Prostate gland (tissue), 2 donors: ENCODE data around the gene CAMKMT. TPM values are rescaled to one million over a fixed set of nuclear protein-coding genes. Genes with fewer than 3 reads are reported as not detected.

Experiments used
- DNase-seq: peaks from one replicate; pipeline ENCODE4 v3.0.0-alpha.2; 2019; ENCODE audit warnings: low spot score
- H3K27ac ChIP-seq, 2 donors: fragments of 200-600 bp; sonication (generic); 2 replicates each; pipeline ENCODE4 v1.5.1; 2017 to 2019
- H3K27me3 ChIP-seq: fragments of 200-600 bp; sonication (generic); replicated peaks from 2 replicates; pipeline ENCODE4 v1.5.1; 2019; ENCODE audit not compliant: insufficient read depth
- H3K36me3 ChIP-seq, 2 donors: fragments of 200-600 bp; sonication (generic); 1 replicate in 1 of 2; 2 replicates in 1 of 2; pipeline versions ENCODE4 v1.5.1 to v1.8.1; 2017 to 2019
- H3K4me1 ChIP-seq: fragments of 200-600 bp; sonication (generic); replicated peaks from 2 replicates; pipeline ENCODE4 v1.5.1; 2019
- H3K4me3 ChIP-seq, 2 donors: fragments of 200-600 bp; sonication (generic); 2 replicates each; pipeline ENCODE4 v1.5.1; 2017 to 2019
- H3K9me3 ChIP-seq: fragments of 200-600 bp; sonication (generic); 2 replicates; pipeline ENCODE4 v1.5.1; 2017
- POLR2A ChIP-seq: fragments of 450-650 bp; IDR thresholded peaks from one replicate; pipeline ENCODE4 v1.6.1; 2016; ENCODE audit warnings: antibody characterized with exemption, mild to moderate bottlenecking
- POLR2AphosphoS5 ChIP-seq: sonication (generic); formaldehyde crosslinking; IDR thresholded peaks from one replicate; pipeline ENCODE4 v1.6.1; 2017; ENCODE audit warnings: antibody characterized with exemption
- WGBS: methylation state at CpG from one replicate; pipeline ENCODE4 v1.1.5; 2018; 5-methylcytosine and 5-hydroxymethylcytosine counted together
- intact Hi-C: fragments of 100-400 bp; cut with DNase I; formaldehyde crosslinking; loops from one replicate; pipeline ENCODE4 v1.14.2; 2022
- total RNA-seq, 2 donors: library from RNA; depleted of rRNA; stranded (reverse); fragments of >200 nt; gene quantifications; one replicate each; pipeline ENCODE4 v1.1.0, GENCODE V29; 2016
- TF ChIP-seq, protein P1 (sequence below), 4 experiments: fragments of 200-600 bp in 2 of 4; fragments of 450-650 bp in 2 of 4; sonication (generic) in 2 of 4; IDR thresholded peaks; 1 replicate in 3 of 4; 2 replicates in 1 of 4; pipeline ENCODE4 v1.5.1; 2016 to 2019; ENCODE audit warnings: antibody characterized with exemption in 4 of 4, mild to moderate bottlenecking in 2 of 4, moderate library complexity in 2 of 4

The CAMKMT gene
- total RNA-seq, 2 donors from 2014 or later: 5.4 to 7.6 TPM

DNA sequence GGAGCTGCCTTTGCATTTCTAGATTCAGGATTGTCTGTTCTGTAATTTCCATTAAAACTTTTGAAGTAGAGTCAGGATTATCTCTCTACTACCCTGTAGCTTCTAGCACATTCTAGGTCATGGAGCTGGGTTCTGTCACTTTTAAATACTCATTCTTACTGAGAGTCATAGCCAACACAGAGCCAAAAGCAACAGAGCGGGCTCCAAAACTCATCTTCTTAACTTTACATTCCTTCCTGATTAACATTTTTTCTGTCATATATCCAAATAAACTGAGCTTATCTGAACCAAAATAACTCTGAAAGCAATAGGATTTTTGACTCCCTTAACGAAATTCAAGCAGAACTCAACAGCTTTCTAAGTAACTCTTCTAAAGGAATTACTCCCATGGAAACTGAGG, 13.3 kb upstream of the CAMKMT start:
- Histone ChIP-seq H3K4me3 (no peak overlapping the region), H3K4me1 (no peaks in the 10 kb centered on the region), H3K36me3 (no peaks in the 10 kb centered on the region), H3K27me3 (no peaks in the 10 kb centered on the region), H3K27ac (no peak overlapping the region), H3K9me3 (no peaks in the 10 kb centered on the region)
- WGBS: 77% methylated on average over 2 of the region's 2 CpGs
- intact Hi-C loops: no loop called here
- DNase-seq: no peak
- TF ChIP-seq POLR2AphosphoS5: no peak
- TF ChIP-seq POLR2A: no peak
- TF ChIP-seq, protein P1, sequence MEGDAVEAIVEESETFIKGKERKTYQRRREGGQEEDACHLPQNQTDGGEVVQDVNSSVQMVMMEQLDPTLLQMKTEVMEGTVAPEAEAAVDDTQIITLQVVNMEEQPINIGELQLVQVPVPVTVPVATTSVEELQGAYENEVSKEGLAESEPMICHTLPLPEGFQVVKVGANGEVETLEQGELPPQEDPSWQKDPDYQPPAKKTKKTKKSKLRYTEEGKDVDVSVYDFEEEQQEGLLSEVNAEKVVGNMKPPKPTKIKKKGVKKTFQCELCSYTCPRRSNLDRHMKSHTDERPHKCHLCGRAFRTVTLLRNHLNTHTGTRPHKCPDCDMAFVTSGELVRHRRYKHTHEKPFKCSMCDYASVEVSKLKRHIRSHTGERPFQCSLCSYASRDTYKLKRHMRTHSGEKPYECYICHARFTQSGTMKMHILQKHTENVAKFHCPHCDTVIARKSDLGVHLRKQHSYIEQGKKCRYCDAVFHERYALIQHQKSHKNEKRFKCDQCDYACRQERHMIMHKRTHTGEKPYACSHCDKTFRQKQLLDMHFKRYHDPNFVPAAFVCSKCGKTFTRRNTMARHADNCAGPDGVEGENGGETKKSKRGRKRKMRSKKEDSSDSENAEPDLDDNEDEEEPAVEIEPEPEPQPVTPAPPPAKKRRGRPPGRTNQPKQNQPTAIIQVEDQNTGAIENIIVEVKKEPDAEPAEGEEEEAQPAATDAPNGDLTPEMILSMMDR (IDR thresholded peaks at IDR 0.05): no peak

DNA sequence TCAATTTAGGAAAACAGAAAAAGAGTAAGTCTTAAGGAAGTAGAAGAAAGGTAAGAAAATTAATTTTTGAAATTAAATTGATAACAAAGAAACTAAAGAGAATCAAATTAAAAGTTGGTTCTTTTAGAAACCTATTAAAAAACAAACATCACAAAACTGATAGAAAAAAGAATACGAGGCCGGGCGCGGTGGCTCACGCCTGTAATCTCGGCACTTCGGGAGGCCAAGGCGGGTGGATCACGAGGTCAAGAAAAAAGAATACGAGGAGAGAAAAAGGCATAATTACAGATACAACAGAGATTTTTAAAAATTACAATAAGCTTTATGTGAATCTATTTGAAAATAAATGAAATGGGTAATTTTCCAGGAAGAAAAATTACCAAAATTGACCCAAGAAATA, 12.2 kb upstream of the CAMKMT start:
- Histone ChIP-seq H3K4me1 (no peaks in the 10 kb centered on the region), H3K27me3 (no peaks in the 10 kb centered on the region), H3K36me3 (no peaks in the 10 kb centered on the region), H3K27ac (no peak overlapping the region), H3K9me3 (no peaks in the 10 kb centered on the region), H3K4me3 (no peak overlapping the region)
- 97% methylated on average over 10 of the region's 10 CpGs for WGBS
- no peak for DNase-seq
- TF ChIP-seq POLR2A (no peak), POLR2AphosphoS5 (no peak)
- TF ChIP-seq, protein P1 (IDR thresholded peaks at IDR 0.05): no peak
- intact Hi-C loops: no loop called here

DNA sequence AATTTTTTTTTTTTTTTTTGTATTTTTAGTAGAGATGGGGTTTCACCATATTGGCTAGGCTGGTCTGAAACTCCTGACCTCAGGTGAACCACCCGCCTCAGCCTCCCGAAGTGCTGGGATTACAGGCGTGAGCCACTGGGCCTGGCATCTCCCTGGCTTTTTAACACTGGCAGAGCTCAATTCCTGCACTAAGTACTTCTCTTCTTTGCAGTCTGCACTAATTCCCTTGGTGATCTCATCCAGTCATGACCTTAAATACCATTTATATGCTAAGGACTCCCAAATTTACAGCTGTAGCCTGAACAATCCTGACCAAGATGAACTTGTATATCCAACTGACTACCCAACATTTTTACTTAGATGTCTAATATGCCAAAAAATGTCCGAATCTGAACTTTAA, 10.7 kb upstream of the CAMKMT start:
- Histone ChIP-seq H3K36me3 (no peaks in the 10 kb centered on the region), H3K4me3 (no peak overlapping the region), H3K27ac (no peak overlapping the region), H3K27me3 (no peaks in the 10 kb centered on the region), H3K4me1 (no peaks in the 10 kb centered on the region), H3K9me3 (no peaks in the 10 kb centered on the region)
- TF ChIP-seq POLR2AphosphoS5: no peak
- TF ChIP-seq, protein P1 (IDR thresholded peaks at IDR 0.05): no peak
- no peak for TF ChIP-seq POLR2A
- WGBS: 83% methylated on average over 4 of the region's 4 CpGs
- DNase-seq: no peak
- intact Hi-C loops: no loop called here

DNA sequence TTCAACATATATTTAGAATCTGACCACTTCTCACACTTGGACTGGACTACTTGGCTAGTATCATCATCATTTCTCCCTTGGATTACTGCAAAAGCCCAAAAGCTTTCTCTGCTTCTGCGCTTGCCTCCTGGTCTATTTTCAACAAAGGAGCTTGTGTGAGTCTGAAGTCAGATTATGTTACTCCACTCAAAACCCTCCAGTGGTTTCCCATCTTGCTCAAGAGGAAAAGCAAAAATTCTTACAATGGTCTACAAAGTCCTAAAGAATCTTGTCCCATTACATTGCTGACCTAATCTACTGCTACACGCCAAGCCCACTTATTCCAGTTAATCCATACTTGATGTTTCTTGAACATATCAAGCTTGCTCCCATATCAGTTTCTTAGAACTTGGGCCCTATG, 10.1 kb upstream of the CAMKMT start:
- 93% methylated on average over 2 of the region's 2 CpGs for WGBS
- no peak for DNase-seq
- Histone ChIP-seq H3K27ac (no peak overlapping the region), H3K4me3 (no peak overlapping the region), H3K9me3 (no peaks in the 10 kb centered on the region), H3K36me3 (no peaks in the 10 kb centered on the region), H3K4me1 (no peaks in the 10 kb centered on the region), H3K27me3 (no peaks in the 10 kb centered on the region)
- no peak for TF ChIP-seq POLR2A
- TF ChIP-seq, protein P1 (IDR thresholded peaks at IDR 0.05): no peak
- no peak for TF ChIP-seq POLR2AphosphoS5
- intact Hi-C loops: no loop called here

DNA sequence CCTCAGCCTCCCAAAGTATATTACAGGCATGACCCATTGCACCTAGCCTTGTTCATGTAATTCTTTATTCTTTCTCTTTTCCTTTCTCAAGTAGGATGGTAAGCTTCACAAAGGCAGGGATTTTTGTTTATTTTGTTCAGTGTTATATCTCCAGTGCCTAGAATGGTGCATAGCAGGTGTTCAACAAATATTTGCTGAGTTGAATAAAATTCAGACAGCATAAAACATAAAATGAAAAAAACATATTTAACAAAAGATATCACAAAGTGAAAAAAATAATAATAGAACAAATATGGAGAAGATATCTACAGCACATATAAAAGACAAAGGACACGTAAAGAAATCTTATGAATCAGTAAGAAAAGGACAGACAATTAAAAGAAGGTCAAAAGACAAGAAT, 9.2 kb upstream of the CAMKMT start:
- H3K36me3 ChIP-seq: no peaks in the 10 kb centered on the region
- TF ChIP-seq, protein P1 (IDR thresholded peaks at IDR 0.05): no peak
- TF ChIP-seq POLR2A (no peak), POLR2AphosphoS5 (no peak)
- no peak for DNase-seq
- H3K4me1 ChIP-seq: no peaks in the 10 kb centered on the region
- H3K9me3 ChIP-seq: no peaks in the 10 kb centered on the region
- 92% methylated on average over 1 of the region's 1 CpG for WGBS
- no peaks in the 10 kb centered on the region for H3K27me3 ChIP-seq
- intact Hi-C loops: no loop called here
- no peak overlapping the region for H3K27ac ChIP-seq
- H3K4me3 ChIP-seq: no peak overlapping the region
